Esophagus squamous epithelium (tissue), 5 donors: ENCODE data around the gene GLS. TPM values are rescaled to one million over a fixed set of nuclear protein-coding genes. Genes with fewer than 3 reads are reported as not detected.

ENCODE experiments used
- DNase-seq: peaks from one replicate; lab custom pipeline; 2025; lab: John Stamatoyannopoulos, UW
- H3K27ac ChIP-seq, 4 donors: fragments of 200-600 bp; sonication (generic); one replicate each; pipeline ENCODE4 v1.5.1; 2016 to 2019; ENCODE audit warnings: mild to moderate bottlenecking in 1 of 4
- H3K27me3 ChIP-seq, 4 donors: fragments of 200-600 bp; sonication (generic); 1 replicate in 3 of 4; 2 replicates in 1 of 4; pipeline versions ENCODE4 v1.5.1 to v1.6.0; 2017 to 2021; ENCODE audit warnings: antibody characterized with exemption in 1 of 4
- H3K36me3 ChIP-seq, 3 donors: fragments of 200-600 bp; sonication (generic); one replicate each; pipeline ENCODE4 v1.5.1; 2016 to 2019
- H3K4me1 ChIP-seq, 3 donors: fragments of 200-600 bp; sonication (generic); one replicate each; pipeline ENCODE4 v1.5.1; 2017 to 2019
- H3K4me3 ChIP-seq, 4 donors: fragments of 200-600 bp; sonication (generic); 1 replicate in 3 of 4; 2 replicates in 1 of 4; pipeline ENCODE4 v1.5.1; 2016 to 2019; ENCODE audit warnings: mild to moderate bottlenecking in 2 of 4, moderate library complexity in 1 of 4
- H3K9me3 ChIP-seq, 3 donors: fragments of 200-600 bp; sonication (generic); one replicate each; pipeline ENCODE4 v1.5.1; 2016 to 2019
- POLR2A ChIP-seq, 4 donors: fragments of 450-650 bp; IDR thresholded peaks; one replicate each; pipeline ENCODE4 v1.6.1; 2017; ENCODE audit warnings: antibody characterized with exemption in 4 of 4, mild to moderate bottlenecking in 4 of 4, moderate library complexity in 3 of 4
- WGBS, 2 donors: methylation state at CpG; one replicate each; pipeline ENCODE4 v1.1.5; 2018; 5-methylcytosine and 5-hydroxymethylcytosine counted together
- intact Hi-C: fragments of 100-400 bp; cut with DNase I; formaldehyde crosslinking; loops from one replicate; pipeline ENCODE4 v1.15.0; 2022
- total RNA-seq, 4 donors: library from RNA; depleted of rRNA; stranded (reverse); fragments of >200 nt; gene quantifications; one replicate each; pipeline ENCODE4 v1.1.0, GENCODE V29; 2016
- TF ChIP-seq, protein P1 (sequence below), 6 experiments: fragments of 450-650 bp in 4 of 6; fragments of 200-600 bp in 2 of 6; sonication (generic) in 2 of 6; IDR thresholded peaks; one replicate each; pipeline ENCODE4 v1.5.1; 2016 to 2019; ENCODE audit warnings: antibody characterized with exemption in 6 of 6, mild to moderate bottlenecking in 4 of 6, moderate library complexity in 4 of 6
- donor health status: DM: yes; HTN: yes; CAD: no.

Gene GLS
- total RNA-seq, 4 donors from 2014 or later: 22.0 to 84.1 (median 45.9) TPM

DNA sequence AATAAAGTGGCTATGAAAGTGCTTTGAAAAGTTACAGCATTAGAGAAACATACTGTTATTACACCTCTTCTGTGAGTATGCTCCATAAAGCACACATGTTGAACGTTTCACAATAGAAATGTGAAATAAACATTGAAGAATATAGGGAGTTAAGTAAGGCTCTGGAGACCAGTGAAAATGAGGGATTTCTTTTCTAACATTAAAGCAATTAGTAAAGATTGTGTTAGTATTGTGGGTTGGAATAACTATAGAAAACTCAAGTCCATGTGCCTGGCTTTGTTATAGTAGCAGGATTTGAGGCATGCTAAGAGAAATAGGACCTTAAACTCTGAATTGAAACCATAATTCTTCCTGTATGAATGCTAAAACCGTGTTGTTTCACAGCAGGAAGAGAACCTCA is 63.1 kb downstream of the GLS start:
- TF ChIP-seq POLR2A (IDR thresholded peaks at IDR 0.05): no peak
- TF ChIP-seq, protein P1, sequence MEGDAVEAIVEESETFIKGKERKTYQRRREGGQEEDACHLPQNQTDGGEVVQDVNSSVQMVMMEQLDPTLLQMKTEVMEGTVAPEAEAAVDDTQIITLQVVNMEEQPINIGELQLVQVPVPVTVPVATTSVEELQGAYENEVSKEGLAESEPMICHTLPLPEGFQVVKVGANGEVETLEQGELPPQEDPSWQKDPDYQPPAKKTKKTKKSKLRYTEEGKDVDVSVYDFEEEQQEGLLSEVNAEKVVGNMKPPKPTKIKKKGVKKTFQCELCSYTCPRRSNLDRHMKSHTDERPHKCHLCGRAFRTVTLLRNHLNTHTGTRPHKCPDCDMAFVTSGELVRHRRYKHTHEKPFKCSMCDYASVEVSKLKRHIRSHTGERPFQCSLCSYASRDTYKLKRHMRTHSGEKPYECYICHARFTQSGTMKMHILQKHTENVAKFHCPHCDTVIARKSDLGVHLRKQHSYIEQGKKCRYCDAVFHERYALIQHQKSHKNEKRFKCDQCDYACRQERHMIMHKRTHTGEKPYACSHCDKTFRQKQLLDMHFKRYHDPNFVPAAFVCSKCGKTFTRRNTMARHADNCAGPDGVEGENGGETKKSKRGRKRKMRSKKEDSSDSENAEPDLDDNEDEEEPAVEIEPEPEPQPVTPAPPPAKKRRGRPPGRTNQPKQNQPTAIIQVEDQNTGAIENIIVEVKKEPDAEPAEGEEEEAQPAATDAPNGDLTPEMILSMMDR (IDR thresholded peaks at IDR 0.05): no peak
- Histone ChIP-seq H3K27ac (no peak overlapping the region), H3K9me3 (no peaks in the 10 kb centered on the region), H3K4me1 (peaks cover 0 to 24% (median 18%) of the 10 kb centered on the region in 3 donors), H3K36me3 (no peaks in the 10 kb centered on the region), H3K27me3 (no peaks in the 10 kb centered on the region), H3K4me3 (no peak overlapping the region)
- 58 to 74% methylated on average over 2 of the region's 2 CpGs for WGBS, 2 donors
- no peak for DNase-seq
- intact Hi-C loops: no loop called here

DNA sequence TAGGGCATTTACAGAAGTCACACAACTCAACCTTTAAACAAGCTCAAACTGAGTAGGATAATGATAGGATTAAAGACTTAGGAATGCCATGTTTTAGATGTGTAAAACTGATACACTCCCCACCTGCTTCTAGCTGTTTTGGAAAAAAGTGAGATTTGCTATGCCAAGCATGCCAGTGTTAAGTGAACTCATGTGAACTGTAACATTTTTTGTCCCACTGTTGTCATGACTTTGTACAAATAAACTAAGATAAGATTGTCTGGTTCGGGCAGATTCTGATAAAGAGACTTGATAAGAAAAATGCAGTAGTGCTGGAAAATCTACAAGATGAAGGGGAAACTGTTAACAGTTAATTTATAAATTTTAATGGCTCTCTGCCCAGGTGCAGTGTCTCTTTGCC is 66.5 kb downstream of the GLS start:
- Histone ChIP-seq H3K4me3 (no peak overlapping the region), H3K4me1 (peaks cover 0 to 20% (median 18%) of the 10 kb centered on the region in 3 donors), H3K27me3 (no peaks in the 10 kb centered on the region), H3K36me3 (no peaks in the 10 kb centered on the region), H3K9me3 (no peaks in the 10 kb centered on the region), H3K27ac (peak overlapping the region in 2 of 4 donors; percentile 45 to 61)
- intact Hi-C loops: no loop called here
- 0 to 8% methylated on average over 1 of the region's 1 CpG for WGBS, 2 donors
- TF ChIP-seq, protein P1 (IDR thresholded peaks at IDR 0.05): no peak
- TF ChIP-seq POLR2A (IDR thresholded peaks at IDR 0.05): no peak
- no peak for DNase-seq

DNA sequence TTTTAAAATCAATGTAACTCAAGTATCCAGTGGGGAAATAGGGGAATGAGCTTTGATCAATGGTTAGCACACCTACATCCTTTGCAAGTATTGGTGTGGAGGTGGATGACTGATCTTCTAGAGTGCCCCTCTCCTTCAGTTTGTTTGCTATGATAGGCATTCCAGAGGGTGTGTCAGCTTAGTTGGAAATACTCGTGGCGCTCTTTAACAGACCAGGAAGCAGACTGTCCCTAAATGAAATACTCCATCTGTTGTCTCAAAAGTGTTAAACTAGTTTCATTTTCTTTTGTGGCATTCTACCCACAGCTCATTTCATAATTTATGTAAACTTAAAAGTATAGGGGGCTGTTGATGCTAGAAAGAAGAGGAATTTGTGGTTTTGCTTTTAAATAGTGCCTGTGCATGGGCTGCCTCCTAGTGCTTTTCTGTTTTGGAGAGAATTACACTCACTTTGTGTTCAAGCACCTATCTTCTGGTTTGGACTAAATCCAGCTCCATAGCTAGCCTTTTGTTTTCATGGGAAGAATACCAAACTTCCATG is 67.2 kb downstream of the GLS start:
- no peak for DNase-seq
- intact Hi-C loops: no loop called here
- no peaks in the 10 kb centered on the region for H3K9me3 ChIP-seq
- no peaks in the 10 kb centered on the region for H3K27me3 ChIP-seq
- no peaks in the 10 kb centered on the region for H3K36me3 ChIP-seq
- peak overlapping the region in 1 of 4 donors; percentile 21 for H3K4me3 ChIP-seq
- H3K27ac ChIP-seq: peak overlapping the region in 3 of 4 donors; percentile 21 to 61 (median 45)
- 0 to 8% methylated on average over 2 of the region's 2 CpGs for WGBS, 2 donors
- no peak for TF ChIP-seq POLR2A (IDR thresholded peaks at IDR 0.05)
- TF ChIP-seq, protein P1 (IDR thresholded peaks at IDR 0.05): no peak
- peaks cover 0 to 20% (median 18%) of the 10 kb centered on the region in 3 donors for H3K4me1 ChIP-seq

DNA sequence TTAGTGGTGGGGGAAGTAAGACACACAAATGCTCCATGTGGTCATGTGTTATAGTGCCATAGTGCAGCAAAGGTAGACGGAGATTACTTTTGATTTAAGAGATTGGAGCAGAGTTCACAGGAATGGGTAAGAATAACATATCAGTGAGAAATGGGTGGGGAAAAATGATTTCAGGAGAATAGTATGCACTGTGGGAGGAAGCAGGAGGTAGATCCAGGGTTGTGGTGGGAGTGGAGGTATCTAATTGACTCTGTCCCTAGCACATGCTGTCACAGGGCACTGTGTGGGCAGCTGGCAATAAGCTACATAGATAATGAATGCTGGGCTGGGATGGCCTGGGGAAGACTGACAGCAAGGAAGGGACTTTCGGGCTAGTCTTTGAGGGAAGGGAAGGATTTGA is 68.0 kb downstream of the GLS start:
- Histone ChIP-seq H3K9me3 (no peaks in the 10 kb centered on the region), H3K36me3 (no peaks in the 10 kb centered on the region), H3K27ac (peak overlapping the region in 3 of 4 donors; percentile 21 to 45 (median 40)), H3K4me1 (peaks cover 0 to 20% (median 18%) of the 10 kb centered on the region in 3 donors), H3K27me3 (no peaks in the 10 kb centered on the region), H3K4me3 (no peak overlapping the region)
- WGBS, 2 donors: 68 to 84% methylated on average over 2 of the region's 2 CpGs
- TF ChIP-seq, protein P1 (IDR thresholded peaks at IDR 0.05): no peak
- no peak for TF ChIP-seq POLR2A (IDR thresholded peaks at IDR 0.05)
- intact Hi-C loops: no loop called here
- DNase-seq: no peak

DNA sequence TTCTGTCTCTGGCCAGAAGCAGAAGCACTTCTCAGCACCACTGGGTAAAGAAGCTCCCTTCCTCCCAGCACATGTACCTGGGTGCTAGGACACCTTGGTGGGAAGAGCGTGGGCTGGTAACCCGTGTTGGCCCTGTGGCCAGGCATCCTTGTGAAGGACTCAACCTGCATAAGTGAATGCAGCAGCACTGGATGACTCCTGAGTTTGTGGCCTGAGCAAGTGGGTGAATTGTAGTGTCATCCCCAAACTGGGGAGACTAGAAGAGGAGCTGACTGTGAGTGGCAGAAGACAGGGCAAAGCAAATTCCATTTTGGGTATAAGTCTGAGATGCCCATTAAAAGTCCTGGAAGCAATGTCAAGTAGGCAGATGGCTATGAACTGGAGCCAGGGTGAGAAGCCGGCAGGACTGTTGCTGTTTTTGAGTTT is 70.0 kb downstream of the GLS start:
- H3K27ac ChIP-seq: no peak overlapping the region
- intact Hi-C loops: no loop called here
- TF ChIP-seq, protein P1 (IDR thresholded peaks at IDR 0.05): no peak
- no peak for TF ChIP-seq POLR2A (IDR thresholded peaks at IDR 0.05)
- H3K9me3 ChIP-seq: no peaks in the 10 kb centered on the region
- H3K27me3 ChIP-seq: no peaks in the 10 kb centered on the region
- no peak overlapping the region for H3K4me3 ChIP-seq
- DNase-seq: no peak
- no peaks in the 10 kb centered on the region for H3K36me3 ChIP-seq
- WGBS, 2 donors: 80 to 90% methylated on average over 3 of the region's 3 CpGs
- H3K4me1 ChIP-seq: peaks cover 0 to 20% (median 18%) of the 10 kb centered on the region in 3 donors
